HPDE6-E6E7 (cell line): Measurements from ENCODE around the gene LRRC14B.
"Not testable (repeated sequence)": the region's sequence is repeated elsewhere in the genome, so short reads cannot be mapped to it uniquely, and the experiment has no call there.

ENCODE experiments used
- DNase-seq: peaks from one replicate; pipeline ENCODE4 v3.0.0; 2011; ENCODE audit warnings: missing footprints; ENCODE audit errors: extremely low spot score

Gene LRRC14B

GRCh38 chr5:206927-207536 is 15.7 kb downstream of the LRRC14B start:
- no peak for DNase-seq

- no peak for DNase-seq
These were observed 16.3 kb downstream of the LRRC14B start for GRCh38 chr5:207599-207998.

- DNase-seq: no peak
These were observed 17.3 kb downstream of the LRRC14B start for GRCh38 chr5:208449-209114.

GRCh38 chr5:213803-214395 is 22.6 kb downstream of the LRRC14B start:
- no peak for DNase-seq

- DNase-seq: not testable (repeated sequence)
These were observed 24.0 kb downstream of the LRRC14B start for GRCh38 chr5:215256-215655.

GRCh38 chr5:216076-216475 is 24.8 kb downstream of the LRRC14B start:
- not testable (repeated sequence) for DNase-seq

GRCh38 chr5:217494-218456 is 26.5 kb downstream of the LRRC14B start, which contains the start of the genes CCDC127 and SDHA:
Gene CCDC127 (minus strand): TSS chr5:218153. CDS start chr5:216849, 1,304 bp downstream.
Gene SDHA (plus strand): TSS chr5:218320. CDS start chr5:218356, 36 bp downstream.
- DNase-seq: peak; percentile 99

GRCh38 chr5:218457-219291 is 27.4 kb downstream of the LRRC14B start:
- DNase-seq: no peak

- DNase-seq: no peak
These were observed 28.2 kb downstream of the LRRC14B start for GRCh38 chr5:219460-219863.

GRCh38 chr5:219991-220390 is 28.7 kb downstream of the LRRC14B start:
- DNase-seq: no peak

- not testable (repeated sequence) for DNase-seq
These were observed 31.8 kb downstream of the LRRC14B start for GRCh38 chr5:222951-223715.

GRCh38 chr5:223791-224190 is 32.5 kb downstream of the LRRC14B start:
- no peak for DNase-seq

- DNase-seq: no peak
These were observed 34.0 kb downstream of the LRRC14B start for GRCh38 chr5:225334-225733.

- DNase-seq: not testable (repeated sequence)
These were observed 36.1 kb downstream of the LRRC14B start for GRCh38 chr5:227375-227774.

GRCh38 chr5:228886-229285 is 37.6 kb downstream of the LRRC14B start:
- no peak for DNase-seq

GRCh38 chr5:230711-231110 is 39.4 kb downstream of the LRRC14B start:
- DNase-seq: no peak

GRCh38 chr5:231661-232060 is 40.4 kb downstream of the LRRC14B start:
- DNase-seq: no peak

GRCh38 chr5:233426-233825 is 42.1 kb downstream of the LRRC14B start:
- not testable (repeated sequence) for DNase-seq

- no peak for DNase-seq
These were observed 43.2 kb downstream of the LRRC14B start for GRCh38 chr5:234450-234849.

GRCh38 chr5:235527-235926 is 44.2 kb downstream of the LRRC14B start:
- DNase-seq: not testable (repeated sequence)
